ENCODE data around the gene COL27A1. TPM values are rescaled to one million over a fixed set of nuclear protein-coding genes. Genes with fewer than 3 reads are reported as not detected.

COL27A1 gene
- total and polyA plus RNA-seq, 2 experiments from 2014 or later: 10.5 to 18.0 TPM

DNA sequence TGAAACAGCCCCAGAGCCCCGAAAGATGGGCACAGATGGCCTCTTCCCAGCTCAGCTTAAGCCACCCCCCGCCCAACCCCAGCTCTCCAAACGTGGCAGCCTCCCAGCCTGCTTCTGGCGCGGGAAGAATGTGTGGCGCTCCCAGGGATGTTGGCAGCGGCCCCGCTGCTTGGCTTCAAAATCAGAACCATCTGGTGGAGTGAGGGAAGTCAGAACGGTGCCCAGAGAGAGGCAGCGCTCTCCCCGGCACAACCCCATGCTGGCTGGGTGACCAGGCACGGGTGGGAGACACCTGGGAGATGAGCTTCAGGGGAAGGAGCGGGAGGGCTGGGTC, 94.9 kb downstream of the COL27A1 start:
- ATAC-seq (peak; percentile 29; the same call in 2 of the 3 replicates), DNase-seq (ENCODE audit: low spot score) (no peak)
- Mint-ChIP-seq H3K27ac (no peak overlapping the region), H3K4me1 (peaks cover 13% of the 10 kb centered on the region), H3K4me3 (no peak overlapping the region), H3K36me3 (ENCODE audit: low read depth) (no peaks in the 10 kb centered on the region), H3K9me3 (no peaks in the 10 kb centered on the region), H3K27me3 (ENCODE audit: insufficient read depth, low read depth, poor library complexity) (peaks cover 16% of the 10 kb centered on the region)
- no peaks in the 10 kb centered on the region for H3K9me2 ChIP-seq (ENCODE audit: insufficient read depth)
- no peak overlapping the region for H3K4me2 ChIP-seq
- H3K4me1 ChIP-seq (ENCODE audit: insufficient read depth): no peaks in the 10 kb centered on the region
- no peaks in the 10 kb centered on the region for H3K79me2 ChIP-seq (replicated peaks; ENCODE audit: insufficient read depth)
- TF ChIP-seq CREB1 (CRISPR knock-in tag; IDR thresholded peaks at IDR 0.05; ENCODE audit: low read depth) (no peak), EZH2phosphoT487 (IDR thresholded peaks at IDR 0.05; ENCODE audit: unreplicated experiment) (no peak), POLR2AphosphoS5 (IDR thresholded peaks at IDR 0.05; ENCODE audit: low read depth) (no peak), ZNF331 (CRISPR knock-in tag; IDR thresholded peaks at IDR 0.05; ENCODE audit: low read depth) (no peak), EZH2 (IDR thresholded peaks at IDR 0.05; ENCODE audit: low read depth, unreplicated experiment) (no peak), ZNF114 (CRISPR knock-in tag; IDR thresholded peaks at IDR 0.05) (no peak), NANOG (IDR thresholded peaks at IDR 0.05; ENCODE audit: borderline replicate concordance) (no peak), STAT1 (IDR thresholded peaks at IDR 0.05; ENCODE audit: unreplicated experiment) (no peak), JUNB (IDR thresholded peaks at IDR 0.05; ENCODE audit: unreplicated experiment) (no peak)
- TF ChIP-seq, protein P1, sequence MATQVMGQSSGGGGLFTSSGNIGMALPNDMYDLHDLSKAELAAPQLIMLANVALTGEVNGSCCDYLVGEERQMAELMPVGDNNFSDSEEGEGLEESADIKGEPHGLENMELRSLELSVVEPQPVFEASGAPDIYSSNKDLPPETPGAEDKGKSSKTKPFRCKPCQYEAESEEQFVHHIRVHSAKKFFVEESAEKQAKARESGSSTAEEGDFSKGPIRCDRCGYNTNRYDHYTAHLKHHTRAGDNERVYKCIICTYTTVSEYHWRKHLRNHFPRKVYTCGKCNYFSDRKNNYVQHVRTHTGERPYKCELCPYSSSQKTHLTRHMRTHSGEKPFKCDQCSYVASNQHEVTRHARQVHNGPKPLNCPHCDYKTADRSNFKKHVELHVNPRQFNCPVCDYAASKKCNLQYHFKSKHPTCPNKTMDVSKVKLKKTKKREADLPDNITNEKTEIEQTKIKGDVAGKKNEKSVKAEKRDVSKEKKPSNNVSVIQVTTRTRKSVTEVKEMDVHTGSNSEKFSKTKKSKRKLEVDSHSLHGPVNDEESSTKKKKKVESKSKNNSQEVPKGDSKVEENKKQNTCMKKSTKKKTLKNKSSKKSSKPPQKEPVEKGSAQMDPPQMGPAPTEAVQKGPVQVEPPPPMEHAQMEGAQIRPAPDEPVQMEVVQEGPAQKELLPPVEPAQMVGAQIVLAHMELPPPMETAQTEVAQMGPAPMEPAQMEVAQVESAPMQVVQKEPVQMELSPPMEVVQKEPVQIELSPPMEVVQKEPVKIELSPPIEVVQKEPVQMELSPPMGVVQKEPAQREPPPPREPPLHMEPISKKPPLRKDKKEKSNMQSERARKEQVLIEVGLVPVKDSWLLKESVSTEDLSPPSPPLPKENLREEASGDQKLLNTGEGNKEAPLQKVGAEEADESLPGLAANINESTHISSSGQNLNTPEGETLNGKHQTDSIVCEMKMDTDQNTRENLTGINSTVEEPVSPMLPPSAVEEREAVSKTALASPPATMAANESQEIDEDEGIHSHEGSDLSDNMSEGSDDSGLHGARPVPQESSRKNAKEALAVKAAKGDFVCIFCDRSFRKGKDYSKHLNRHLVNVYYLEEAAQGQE (IDR thresholded peaks at IDR 0.05; ENCODE audit: unreplicated experiment): no peak
- TF ChIP-seq, protein P2, sequence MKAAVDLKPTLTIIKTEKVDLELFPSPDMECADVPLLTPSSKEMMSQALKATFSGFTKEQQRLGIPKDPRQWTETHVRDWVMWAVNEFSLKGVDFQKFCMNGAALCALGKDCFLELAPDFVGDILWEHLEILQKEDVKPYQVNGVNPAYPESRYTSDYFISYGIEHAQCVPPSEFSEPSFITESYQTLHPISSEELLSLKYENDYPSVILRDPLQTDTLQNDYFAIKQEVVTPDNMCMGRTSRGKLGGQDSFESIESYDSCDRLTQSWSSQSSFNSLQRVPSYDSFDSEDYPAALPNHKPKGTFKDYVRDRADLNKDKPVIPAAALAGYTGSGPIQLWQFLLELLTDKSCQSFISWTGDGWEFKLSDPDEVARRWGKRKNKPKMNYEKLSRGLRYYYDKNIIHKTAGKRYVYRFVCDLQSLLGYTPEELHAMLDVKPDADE (IDR thresholded peaks at IDR 0.05): no peak
- TF ChIP-seq, protein P3, sequence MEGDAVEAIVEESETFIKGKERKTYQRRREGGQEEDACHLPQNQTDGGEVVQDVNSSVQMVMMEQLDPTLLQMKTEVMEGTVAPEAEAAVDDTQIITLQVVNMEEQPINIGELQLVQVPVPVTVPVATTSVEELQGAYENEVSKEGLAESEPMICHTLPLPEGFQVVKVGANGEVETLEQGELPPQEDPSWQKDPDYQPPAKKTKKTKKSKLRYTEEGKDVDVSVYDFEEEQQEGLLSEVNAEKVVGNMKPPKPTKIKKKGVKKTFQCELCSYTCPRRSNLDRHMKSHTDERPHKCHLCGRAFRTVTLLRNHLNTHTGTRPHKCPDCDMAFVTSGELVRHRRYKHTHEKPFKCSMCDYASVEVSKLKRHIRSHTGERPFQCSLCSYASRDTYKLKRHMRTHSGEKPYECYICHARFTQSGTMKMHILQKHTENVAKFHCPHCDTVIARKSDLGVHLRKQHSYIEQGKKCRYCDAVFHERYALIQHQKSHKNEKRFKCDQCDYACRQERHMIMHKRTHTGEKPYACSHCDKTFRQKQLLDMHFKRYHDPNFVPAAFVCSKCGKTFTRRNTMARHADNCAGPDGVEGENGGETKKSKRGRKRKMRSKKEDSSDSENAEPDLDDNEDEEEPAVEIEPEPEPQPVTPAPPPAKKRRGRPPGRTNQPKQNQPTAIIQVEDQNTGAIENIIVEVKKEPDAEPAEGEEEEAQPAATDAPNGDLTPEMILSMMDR (conservative IDR thresholded peaks at IDR 0.05; ENCODE audit: low read depth in 2 of 2): no peak
- TF ChIP-seq, protein P4, sequence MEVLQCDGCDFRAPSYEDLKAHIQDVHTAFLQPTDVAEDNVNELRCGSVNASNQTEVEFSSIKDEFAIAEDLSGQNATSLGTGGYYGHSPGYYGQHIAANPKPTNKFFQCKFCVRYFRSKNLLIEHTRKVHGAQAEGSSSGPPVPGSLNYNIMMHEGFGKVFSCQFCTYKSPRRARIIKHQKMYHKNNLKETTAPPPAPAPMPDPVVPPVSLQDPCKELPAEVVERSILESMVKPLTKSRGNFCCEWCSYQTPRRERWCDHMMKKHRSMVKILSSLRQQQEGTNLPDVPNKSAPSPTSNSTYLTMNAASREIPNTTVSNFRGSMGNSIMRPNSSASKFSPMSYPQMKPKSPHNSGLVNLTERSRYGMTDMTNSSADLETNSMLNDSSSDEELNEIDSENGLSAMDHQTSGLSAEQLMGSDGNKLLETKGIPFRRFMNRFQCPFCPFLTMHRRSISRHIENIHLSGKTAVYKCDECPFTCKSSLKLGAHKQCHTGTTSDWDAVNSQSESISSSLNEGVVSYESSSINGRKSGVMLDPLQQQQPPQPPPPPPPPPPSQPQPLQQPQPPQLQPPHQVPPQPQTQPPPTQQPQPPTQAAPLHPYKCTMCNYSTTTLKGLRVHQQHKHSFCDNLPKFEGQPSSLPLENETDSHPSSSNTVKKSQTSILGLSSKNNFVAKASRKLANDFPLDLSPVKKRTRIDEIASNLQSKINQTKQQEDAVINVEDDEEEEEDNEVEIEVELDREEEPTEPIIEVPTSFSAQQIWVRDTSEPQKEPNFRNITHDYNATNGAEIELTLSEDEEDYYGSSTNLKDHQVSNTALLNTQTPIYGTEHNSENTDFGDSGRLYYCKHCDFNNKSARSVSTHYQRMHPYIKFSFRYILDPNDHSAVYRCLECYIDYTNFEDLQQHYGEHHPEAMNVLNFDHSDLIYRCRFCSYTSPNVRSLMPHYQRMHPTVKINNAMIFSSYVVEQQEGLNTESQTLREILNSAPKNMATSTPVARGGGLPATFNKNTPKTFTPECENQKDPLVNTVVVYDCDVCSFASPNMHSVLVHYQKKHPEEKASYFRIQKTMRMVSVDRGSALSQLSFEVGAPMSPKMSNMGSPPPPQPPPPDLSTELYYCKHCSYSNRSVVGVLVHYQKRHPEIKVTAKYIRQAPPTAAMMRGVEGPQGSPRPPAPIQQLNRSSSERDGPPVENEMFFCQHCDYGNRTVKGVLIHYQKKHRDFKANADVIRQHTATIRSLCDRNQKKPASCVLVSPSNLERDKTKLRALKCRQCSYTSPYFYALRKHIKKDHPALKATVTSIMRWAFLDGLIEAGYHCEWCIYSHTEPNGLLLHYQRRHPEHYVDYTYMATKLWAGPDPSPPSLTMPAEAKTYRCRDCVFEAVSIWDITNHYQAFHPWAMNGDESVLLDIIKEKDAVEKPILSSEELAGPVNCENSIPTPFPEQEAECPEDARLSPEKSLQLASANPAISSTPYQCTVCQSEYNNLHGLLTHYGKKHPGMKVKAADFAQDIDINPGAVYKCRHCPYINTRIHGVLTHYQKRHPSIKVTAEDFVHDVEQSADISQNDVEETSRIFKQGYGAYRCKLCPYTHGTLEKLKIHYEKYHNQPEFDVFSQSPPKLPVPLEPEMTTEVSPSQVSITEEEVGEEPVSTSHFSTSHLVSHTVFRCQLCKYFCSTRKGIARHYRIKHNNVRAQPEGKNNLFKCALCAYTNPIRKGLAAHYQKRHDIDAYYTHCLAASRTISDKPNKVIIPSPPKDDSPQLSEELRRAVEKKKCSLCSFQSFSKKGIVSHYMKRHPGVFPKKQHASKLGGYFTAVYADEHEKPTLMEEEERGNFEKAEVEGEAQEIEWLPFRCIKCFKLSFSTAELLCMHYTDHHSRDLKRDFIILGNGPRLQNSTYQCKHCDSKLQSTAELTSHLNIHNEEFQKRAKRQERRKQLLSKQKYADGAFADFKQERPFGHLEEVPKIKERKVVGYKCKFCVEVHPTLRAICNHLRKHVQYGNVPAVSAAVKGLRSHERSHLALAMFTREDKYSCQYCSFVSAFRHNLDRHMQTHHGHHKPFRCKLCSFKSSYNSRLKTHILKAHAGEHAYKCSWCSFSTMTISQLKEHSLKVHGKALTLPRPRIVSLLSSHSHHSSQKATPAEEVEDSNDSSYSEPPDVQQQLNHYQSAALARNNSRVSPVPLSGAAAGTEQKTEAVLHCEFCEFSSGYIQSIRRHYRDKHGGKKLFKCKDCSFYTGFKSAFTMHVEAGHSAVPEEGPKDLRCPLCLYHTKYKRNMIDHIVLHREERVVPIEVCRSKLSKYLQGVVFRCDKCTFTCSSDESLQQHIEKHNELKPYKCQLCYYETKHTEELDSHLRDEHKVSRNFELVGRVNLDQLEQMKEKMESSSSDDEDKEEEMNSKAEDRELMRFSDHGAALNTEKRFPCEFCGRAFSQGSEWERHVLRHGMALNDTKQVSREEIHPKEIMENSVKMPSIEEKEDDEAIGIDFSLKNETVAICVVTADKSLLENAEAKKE (CRISPR knock-in tag; IDR thresholded peaks at IDR 0.05): no peak
- H3K36me3 ChIP-seq (ENCODE audit: insufficient read depth): no peaks in the 10 kb centered on the region
- H3K27ac ChIP-seq (ENCODE audit: low read depth): no peak overlapping the region
- H3K4me3 ChIP-seq: no peak overlapping the region
- no peaks in the 10 kb centered on the region; the same call in 1 of the 2 replicates for H4K20me1 ChIP-seq (replicated peaks; ENCODE audit: insufficient read depth)
- no peaks in the 10 kb centered on the region for H3K27me3 ChIP-seq (ENCODE audit: insufficient read depth)
- no peaks in the 10 kb centered on the region for H3F3A ChIP-seq (replicated peaks; ENCODE audit: low read depth)
- no peak overlapping the region for H2AFZ ChIP-seq

Measured in GM23338 (cell line).